Measurements from ENCODE around the gene VSX1. TPM values are rescaled to one million over a fixed set of nuclear protein-coding genes. Genes with fewer than 3 reads are reported as not detected.

The VSX1 gene
- not detected for total RNA-seq
- polyA plus RNA-seq, result under 1 TPM in 1 of 3 donors, not detected in 2; 0.05 TPM
- long read RNA-seq, donor 1, result 0 reads
- long read RNA-seq, donor 2, result 0 reads
- long read RNA-seq, donor 3, result 0 reads
- long read RNA-seq, donor 4, result 0 reads
- long read RNA-seq, donor 5, result 0 reads
- long read RNA-seq, donor 6, result 0 reads
- long read RNA-seq, donor 7, result 0 reads
- long read RNA-seq, donor 8, result 0 reads
- long read RNA-seq, donor 9, result 0 reads
- long read RNA-seq, donor 10, result 0 reads

DNA sequence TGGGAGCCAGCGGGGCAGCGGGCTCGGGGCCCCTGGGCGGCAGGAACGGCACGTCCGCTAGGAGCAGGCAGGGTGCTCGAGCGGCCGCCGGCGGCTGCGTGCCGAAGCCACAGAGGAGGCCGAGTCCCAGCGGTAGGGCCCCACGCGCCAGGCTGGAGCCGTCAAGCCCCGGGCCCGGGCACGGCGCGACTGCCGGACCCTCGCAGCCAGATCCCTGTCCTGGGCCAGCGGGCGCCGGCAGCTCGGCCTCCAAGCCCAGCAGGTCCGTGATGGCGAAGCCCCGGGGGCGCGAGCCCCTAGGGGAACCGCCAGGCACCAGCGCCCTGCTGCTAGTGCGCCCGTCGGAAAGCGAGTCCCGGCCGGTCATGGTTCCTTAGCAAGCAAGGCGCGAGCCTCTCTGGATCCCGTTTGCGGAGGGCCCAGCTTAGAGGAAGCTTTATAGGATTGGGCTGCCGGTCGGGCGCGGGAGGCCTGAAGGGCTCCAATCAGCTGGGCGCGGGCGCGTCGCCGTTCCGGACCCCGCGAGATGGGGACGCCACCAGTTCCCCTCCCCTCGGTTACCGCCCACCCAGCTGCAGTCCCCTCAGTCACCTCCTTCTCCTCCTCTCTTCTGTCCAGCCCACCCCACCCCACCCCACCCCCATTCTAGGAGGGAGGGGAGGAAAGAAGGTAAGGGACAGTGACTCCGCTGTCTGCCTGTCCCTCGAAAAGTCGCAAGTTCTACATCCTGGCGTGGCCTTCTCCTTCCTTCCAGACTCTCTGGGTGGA lies at the start of gene VSX1:
Gene VSX1, minus strand, starts transcription at position 412 of the 768 bp plus-strand sequence. Its CDS starts 45 bp downstream, at position 367.
- 1 to 14% (median 6%) methylated on average over 15 to 67 of the region's 67 CpGs for WGBS, 5 donors
- intact Hi-C loops (cut with DNase I; ENCODE audit: low total_unique reads), result no loop called here

DNA sequence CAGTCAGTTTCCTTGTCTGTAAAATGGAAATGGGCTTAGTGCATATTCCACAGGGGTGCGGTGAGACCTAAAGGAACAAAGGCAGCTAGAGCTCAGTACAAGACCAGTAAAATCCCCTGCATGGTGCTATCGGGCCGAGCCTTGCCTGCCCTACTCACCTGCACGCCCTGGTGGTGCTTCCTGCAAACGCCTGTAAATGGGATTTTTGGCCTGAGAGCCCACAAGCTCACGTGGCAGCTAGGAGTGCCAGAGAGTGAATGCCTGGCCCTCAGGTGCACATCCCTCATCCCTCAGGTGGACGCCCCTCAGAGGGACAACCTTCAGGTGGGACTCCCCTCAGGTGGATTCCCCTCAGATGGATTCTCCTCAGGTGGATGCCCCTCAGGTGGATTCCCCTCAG lies 48.0 kb upstream of the VSX1 start:
- intact Hi-C loops (cut with DNase I; ENCODE audit: low total_unique reads), result no loop called here
- no peak for DNase-seq
- Histone ChIP-seq H3K27ac (no peak overlapping the region), H3K4me1 (no peaks in the 10 kb centered on the region), H3K27me3 (peaks cover 0 to 8% (median 0%) of the 10 kb centered on the region in 3 donors), H3K9me3 (peaks cover 0 to 7% (median 0%) of the 10 kb centered on the region in 4 donors), H3K4me3 (no peak overlapping the region), H3K36me3 (no peaks in the 10 kb centered on the region)
- 60 to 83% (median 62%) methylated on average over 7 of the region's 7 CpGs for WGBS, 5 donors
- no peak for TF ChIP-seq POLR2AphosphoS5 (IDR thresholded peaks at IDR 0.05)
- TF ChIP-seq, protein P1, sequence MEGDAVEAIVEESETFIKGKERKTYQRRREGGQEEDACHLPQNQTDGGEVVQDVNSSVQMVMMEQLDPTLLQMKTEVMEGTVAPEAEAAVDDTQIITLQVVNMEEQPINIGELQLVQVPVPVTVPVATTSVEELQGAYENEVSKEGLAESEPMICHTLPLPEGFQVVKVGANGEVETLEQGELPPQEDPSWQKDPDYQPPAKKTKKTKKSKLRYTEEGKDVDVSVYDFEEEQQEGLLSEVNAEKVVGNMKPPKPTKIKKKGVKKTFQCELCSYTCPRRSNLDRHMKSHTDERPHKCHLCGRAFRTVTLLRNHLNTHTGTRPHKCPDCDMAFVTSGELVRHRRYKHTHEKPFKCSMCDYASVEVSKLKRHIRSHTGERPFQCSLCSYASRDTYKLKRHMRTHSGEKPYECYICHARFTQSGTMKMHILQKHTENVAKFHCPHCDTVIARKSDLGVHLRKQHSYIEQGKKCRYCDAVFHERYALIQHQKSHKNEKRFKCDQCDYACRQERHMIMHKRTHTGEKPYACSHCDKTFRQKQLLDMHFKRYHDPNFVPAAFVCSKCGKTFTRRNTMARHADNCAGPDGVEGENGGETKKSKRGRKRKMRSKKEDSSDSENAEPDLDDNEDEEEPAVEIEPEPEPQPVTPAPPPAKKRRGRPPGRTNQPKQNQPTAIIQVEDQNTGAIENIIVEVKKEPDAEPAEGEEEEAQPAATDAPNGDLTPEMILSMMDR (IDR thresholded peaks at IDR 0.05), result no peak
- no peak for TF ChIP-seq POLR2A (IDR thresholded peaks at IDR 0.05)
- TF ChIP-seq EP300 (IDR thresholded peaks at IDR 0.05), result no peak

More for the DNA sequence above, at the start of gene VSX1:
- no peak within 1 kb of the TSS for H3K4me3 ChIP-seq
- peaks cover 35 to 50% (median 42%) of the 10 kb centered on the region in 4 donors for H3K4me1 ChIP-seq
- no peak for DNase-seq
- H3K9me3 ChIP-seq, result no peaks in the 10 kb centered on the region
- H3K27me3 ChIP-seq, result peaks cover 38 to 100% (median 95%) of the 10 kb centered on the region in 3 donors
- TF ChIP-seq POLR2A (IDR thresholded peaks at IDR 0.05) (no peak), POLR2AphosphoS5 (IDR thresholded peaks at IDR 0.05) (no peak), EP300 (IDR thresholded peaks at IDR 0.05) (no peak)
- TF ChIP-seq, protein P1 (IDR thresholded peaks at IDR 0.05), result no peak
- H3K27ac ChIP-seq, result no peak within 1 kb of the TSS
- no peaks in the 10 kb centered on the region for H3K36me3 ChIP-seq

DNA sequence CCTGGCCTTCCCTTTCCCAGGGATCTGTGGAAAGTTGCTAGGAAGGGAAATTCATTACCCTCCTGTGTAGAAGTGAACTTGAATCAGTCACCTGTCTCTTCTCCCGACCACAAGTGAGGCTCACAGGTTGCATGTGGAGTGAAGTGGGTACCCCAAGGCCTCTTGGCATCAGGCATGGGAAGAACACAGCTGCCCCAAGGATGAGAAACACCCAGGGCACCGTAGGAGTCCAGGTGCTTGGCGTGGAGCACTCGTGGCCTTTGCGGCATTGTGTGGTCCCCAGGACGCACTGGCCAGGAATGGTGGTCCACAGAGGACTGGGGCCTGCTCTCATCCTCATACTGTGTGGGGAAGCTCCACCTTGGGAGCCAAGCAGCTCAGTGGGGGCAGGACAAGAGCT lies 47.5 kb upstream of the VSX1 start:
- no peak for TF ChIP-seq EP300 (IDR thresholded peaks at IDR 0.05)
- TF ChIP-seq, protein P1 (IDR thresholded peaks at IDR 0.05), result no peak
- TF ChIP-seq POLR2AphosphoS5 (IDR thresholded peaks at IDR 0.05), result no peak
- no peak for TF ChIP-seq POLR2A (IDR thresholded peaks at IDR 0.05)
- intact Hi-C loops (cut with DNase I; ENCODE audit: low total_unique reads), result no loop called here
- 56 to 95% (median 88%) methylated on average over 1 to 6 of the region's 6 CpGs for WGBS, 5 donors
- Histone ChIP-seq H3K36me3 (no peaks in the 10 kb centered on the region), H3K4me1 (no peaks in the 10 kb centered on the region), H3K27me3 (peaks cover 0 to 8% (median 0%) of the 10 kb centered on the region in 3 donors), H3K4me3 (no peak overlapping the region), H3K9me3 (peaks cover 0 to 7% (median 0%) of the 10 kb centered on the region in 4 donors), H3K27ac (no peak overlapping the region)
- DNase-seq, result no peak

DNA sequence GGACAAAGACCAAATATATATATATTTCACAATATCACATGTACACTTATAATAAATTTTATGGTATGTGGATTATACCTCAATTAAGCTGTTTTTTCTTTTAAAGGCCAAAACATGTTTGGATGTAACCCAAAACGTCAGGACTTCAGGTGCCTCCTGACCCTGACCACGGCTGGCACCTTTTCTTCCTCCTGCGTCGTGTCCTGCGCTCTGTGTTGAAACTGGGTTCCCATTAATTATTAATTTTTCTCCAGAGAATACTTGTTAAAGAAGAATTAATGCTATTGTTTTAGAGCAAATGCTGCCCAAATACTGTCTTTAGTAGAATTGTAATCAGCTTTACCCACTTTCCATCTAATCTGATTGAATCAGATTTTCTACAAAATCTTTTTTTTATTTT lies 46.7 kb upstream of the VSX1 start:
- Histone ChIP-seq H3K27me3 (peaks cover 0 to 8% (median 0%) of the 10 kb centered on the region in 3 donors), H3K9me3 (peaks cover 0 to 7% (median 0%) of the 10 kb centered on the region in 4 donors), H3K4me3 (no peak overlapping the region), H3K27ac (no peak overlapping the region), H3K36me3 (no peaks in the 10 kb centered on the region), H3K4me1 (no peaks in the 10 kb centered on the region)
- no peak for DNase-seq
- 57 to 85% (median 79%) methylated on average over 5 of the region's 5 CpGs for WGBS, 5 donors
- intact Hi-C loops (cut with DNase I; ENCODE audit: low total_unique reads), result no loop called here
- no peak for TF ChIP-seq POLR2A (IDR thresholded peaks at IDR 0.05)
- TF ChIP-seq POLR2AphosphoS5 (IDR thresholded peaks at IDR 0.05), result no peak
- TF ChIP-seq EP300 (IDR thresholded peaks at IDR 0.05), result no peak
- TF ChIP-seq, protein P1 (IDR thresholded peaks at IDR 0.05), result no peak

Measured in stomach (tissue), 19 donors.